PC-9 (cell line): ENCODE data around the gene SNX14.

ENCODE experiments used
- CTCF ChIP-seq: fragments of 200-600 bp; sonication (generic); conservative IDR thresholded peaks from 2 replicates; pipeline ENCODE4 v1.6.1; 2017; ENCODE audit warnings: mixed run types, antibody characterized with exemption, mild to moderate bottlenecking, moderate library complexity
- EZH2 ChIP-seq: fragments of 200-600 bp; sonication (generic); IDR thresholded peaks from 2 replicates; pipeline ENCODE4 v1.8.0; 2017; ENCODE audit warnings: antibody characterized with exemption, low read depth

- no peak for TF ChIP-seq CTCF
- TF ChIP-seq EZH2 = no peak
Measured at GRCh38 chr6:85600713-85601313, 7.2 kb upstream of the SNX14 start.
